HG03139 (cell line): ENCODE measurements around the gene ZNF649.

Experiments
- ATAC-seq: cut with Tn5 transposase; IDR thresholded peaks from one replicate; pipeline ENCODE4 v1.9.1; 2021; ENCODE audit not compliant: unreplicated experiment

Gene ZNF649

DNA sequence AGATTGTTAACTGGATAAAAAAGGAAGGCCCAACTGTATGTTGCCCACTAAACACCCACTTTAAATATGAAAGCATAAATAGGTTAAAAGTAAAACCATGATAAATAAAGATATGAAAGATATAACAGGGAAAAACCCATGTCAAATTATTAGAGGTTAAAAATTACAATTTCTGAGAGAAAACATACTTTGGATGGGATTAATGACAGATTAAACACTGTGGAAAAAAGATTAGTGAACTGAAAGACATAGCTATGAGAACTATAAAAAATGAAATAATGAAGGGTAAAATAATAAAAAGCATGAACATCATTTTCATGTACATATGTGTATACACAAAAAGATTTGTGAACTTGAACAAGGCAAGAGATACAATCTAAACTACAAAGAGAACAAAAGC lies 14.9 kb downstream of the ZNF649 start:
- no peak for ATAC-seq

DNA sequence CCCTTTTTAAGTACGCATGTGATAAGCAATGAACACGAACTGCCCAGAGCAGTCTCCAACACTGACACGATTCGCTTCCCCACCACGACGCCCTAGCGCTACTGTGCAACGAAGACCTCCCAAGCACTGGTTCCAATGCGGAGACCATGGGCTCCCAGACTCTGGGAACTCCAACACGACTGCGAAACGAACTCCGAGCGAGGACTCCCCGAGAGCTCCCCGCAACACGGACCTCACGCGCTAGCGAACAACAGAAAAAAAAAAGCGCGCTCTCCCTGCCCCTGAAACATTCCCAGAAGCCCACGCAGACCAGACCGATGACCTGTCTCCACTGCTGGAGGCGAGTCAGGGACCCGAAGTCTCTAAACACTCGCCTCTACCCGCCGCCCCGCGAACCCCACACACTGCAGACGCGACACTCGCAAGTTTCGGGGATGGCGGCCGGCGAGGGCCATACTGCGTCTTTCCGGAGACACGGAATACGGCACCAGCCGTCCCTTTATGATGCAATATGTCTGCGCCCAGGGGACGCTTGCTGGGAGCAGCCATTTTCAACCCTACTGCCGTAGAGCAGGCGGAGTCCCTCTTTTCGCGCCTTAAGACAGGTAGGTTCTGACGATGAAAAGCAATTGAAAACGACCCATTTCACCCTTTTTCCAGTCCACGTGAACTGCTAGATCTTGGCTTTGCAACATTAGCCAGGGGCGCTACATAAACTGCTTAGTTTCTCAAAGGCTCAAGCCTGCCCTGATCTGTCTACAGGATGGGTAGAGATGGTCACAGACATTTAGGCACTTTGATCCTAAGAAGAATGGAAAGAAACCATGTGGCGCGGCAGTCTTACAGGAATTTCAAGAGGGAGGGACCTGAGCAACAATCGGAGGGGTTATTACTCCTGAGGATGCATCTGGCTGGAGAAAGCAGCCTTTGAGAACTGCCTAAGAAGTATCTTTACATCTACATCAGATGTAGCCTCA lies 17.0 kb downstream of the ZNF649 start, which contains the start of gene ZNF577:
Gene ZNF577 (minus strand): TSS at position 430 of the 977 bp plus-strand sequence. CDS start 7,569 bp downstream, outside the sequence.
- no peak for ATAC-seq

DNA sequence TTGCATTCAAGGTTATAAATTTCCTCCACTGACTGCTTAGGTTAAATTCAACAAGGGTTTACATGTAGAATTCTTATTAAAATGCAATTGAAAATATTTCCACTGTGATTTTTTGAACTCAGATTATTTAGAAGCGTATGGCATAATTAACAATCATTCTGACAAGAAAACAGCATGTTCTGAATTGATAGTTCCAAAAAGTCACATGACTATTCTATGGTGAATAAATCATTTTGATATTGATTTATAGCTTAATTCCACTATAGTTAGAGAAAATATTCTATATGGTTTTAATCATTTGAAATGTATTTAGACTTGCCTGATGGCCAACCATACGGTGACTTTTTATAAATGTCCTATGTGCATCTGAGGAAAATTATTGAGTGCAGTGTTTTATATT lies 20.1 kb downstream of the ZNF649 start:
- ATAC-seq: no peak

DNA sequence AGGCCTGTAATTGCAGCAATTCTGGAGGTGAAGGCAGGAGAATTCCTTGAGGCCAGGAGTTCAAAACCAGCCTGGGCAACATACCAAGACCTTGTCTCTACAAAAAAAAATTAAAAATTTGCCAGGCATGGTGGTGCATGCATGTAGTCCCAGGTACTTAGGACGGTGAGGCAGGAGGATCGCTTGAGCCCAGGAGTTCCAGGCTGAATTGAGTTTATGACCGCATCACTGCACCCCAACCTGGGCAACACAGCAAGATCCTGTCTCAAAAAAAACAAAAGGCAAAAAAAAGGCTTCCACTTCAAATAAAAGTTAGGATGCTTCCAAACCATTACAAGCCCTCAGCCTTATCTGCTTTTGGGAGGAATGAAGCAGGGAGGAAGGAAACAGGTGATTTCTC lies 22.3 kb downstream of the ZNF649 start:
- no peak for ATAC-seq

DNA sequence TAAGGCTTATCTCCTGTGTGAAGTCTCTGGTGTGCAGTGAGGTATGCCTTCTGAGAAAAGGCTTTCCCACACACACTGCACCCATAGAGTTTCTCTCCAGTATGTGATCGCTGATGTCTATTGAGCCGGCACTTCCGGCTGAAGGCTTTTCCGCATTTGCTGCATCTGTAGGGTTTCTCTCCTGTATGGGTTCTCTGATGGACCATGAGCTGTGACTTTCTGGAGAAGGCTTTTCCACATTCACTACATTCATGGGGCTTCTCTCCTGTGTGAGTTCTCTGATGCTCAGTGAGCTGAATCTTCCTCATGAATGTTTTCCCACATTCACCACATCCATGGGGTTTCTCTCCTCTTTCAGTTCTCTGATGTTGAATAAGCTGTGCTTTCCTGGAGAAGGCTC lies 31.7 kb downstream of the ZNF649 start:
- ATAC-seq: no peak

DNA sequence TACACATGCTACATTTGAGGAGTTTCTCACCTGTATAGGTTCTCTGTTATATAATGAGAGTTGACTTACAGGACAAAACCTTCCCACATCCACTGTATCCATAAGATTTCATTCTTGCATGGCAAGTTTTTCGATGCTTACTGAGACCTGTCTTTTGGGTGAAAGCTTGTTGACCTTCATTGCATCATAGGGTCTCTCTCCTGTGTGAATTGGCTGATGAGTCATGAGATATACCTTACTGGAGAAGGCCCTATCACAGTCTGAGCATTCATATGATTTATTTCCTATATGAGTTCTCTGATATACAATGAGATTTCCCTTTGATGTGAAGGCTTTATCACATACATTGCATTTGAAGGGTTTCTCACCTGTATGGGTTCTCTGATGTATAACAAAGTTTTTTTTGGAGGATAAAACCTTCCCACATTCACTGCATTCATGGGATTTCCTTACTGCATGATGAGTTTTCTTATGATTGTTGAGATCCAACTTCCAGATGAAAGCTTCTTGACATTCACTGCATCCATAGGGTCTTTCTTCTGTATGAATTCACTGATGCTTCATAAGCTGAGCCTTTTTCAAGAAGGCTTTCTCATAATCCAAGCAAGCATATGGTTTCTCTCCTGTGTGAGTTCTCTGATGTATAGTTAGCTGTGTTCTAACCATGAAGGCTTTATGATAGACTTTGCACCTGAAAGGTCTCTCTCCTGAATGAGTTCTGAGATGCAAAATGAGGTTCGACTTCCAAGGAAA lies 42.8 kb downstream of the ZNF649 start:
- no peak for ATAC-seq
